IMR-90 (cell line): ENCODE data around the gene HIF1A. TPM values are rescaled to one million over a fixed set of nuclear protein-coding genes. Genes with fewer than 3 reads are reported as not detected.

Experiments used
- ATAC-seq: fragments of 200-7000 bp; cut with Tn5 transposase; 2 replicates; pipeline ENCODE4 v1.9.1; 2020; ENCODE audit warnings: low read depth, mild to moderate bottlenecking, moderate library complexity
- BruUV-seq: library from RNA; stranded (reverse); fragments of 400-500 nt; replicated peaks from 2 replicates; lab custom pipeline; 2021; lab: Mats Ljungman, UMichigan
- CTCF ChIA-PET: fragments of 300-600 bp; formaldehyde crosslinking; extraction: SDS; loops from one replicate; lab custom pipeline; 2021; ENCODE audit warnings: antibody characterized with exemption; lab: Yijun Ruan, JAX
- POLR2A ChIA-PET: fragments of 300-600 bp; sonication (Branson Sonifier 250); formaldehyde crosslinking; loops from one replicate; lab custom pipeline; 2022; ENCODE audit warnings: antibody characterized with exemption; ENCODE audit not compliant: unreplicated experiment; lab: Charles Lee
- DNase-seq: peaks from one replicate; pipeline ENCODE4 v3.0.0; 2013
- H2AFZ ChIP-seq: replicated peaks from 2 replicates; pipeline ENCODE3; 2013; ENCODE audit warnings: low read length, mild to moderate bottlenecking; ENCODE audit not compliant: poor library complexity
- H2AK5ac ChIP-seq: 2 replicates; pipeline ENCODE4 v1.6.1; 2013; ENCODE audit warnings: low read depth, low read length, inconsistent platforms
- H2AK9ac ChIP-seq: replicated peaks from 2 replicates; pipeline ENCODE3; 2013; ENCODE audit warnings: mild to moderate bottlenecking, low read depth, low read length, moderate library complexity; ENCODE audit not compliant: poor library complexity
- H2BK120ac ChIP-seq: 2 replicates; pipeline ENCODE4 v1.6.1; 2013; ENCODE audit warnings: low read depth, low read length, inconsistent platforms
- H2BK15ac ChIP-seq: 3 replicates; pipeline ENCODE4 v1.6.1; 2013; ENCODE audit warnings: low read depth, low read length, inconsistent platforms
- H2BK20ac ChIP-seq: 2 replicates; pipeline ENCODE4 v1.6.1; 2013; ENCODE audit warnings: low read depth, mild to moderate bottlenecking, inconsistent platforms, low read length, moderate library complexity
- H2BK5ac ChIP-seq: 2 replicates; pipeline ENCODE4 v1.6.1; 2013; ENCODE audit warnings: mild to moderate bottlenecking, low read depth, low read length, inconsistent platforms; ENCODE audit not compliant: poor library complexity, severe bottlenecking
- H3K14ac ChIP-seq: replicated peaks from 2 replicates; pipeline ENCODE4 v1.6.1; 2013; ENCODE audit warnings: low read depth, low read length, inconsistent platforms
- H3K18ac ChIP-seq: 2 replicates; pipeline ENCODE4 v1.6.1; 2013; ENCODE audit warnings: low read depth, low read length, control low read depth
- H3K23ac ChIP-seq: 2 replicates; pipeline ENCODE4 v1.6.1; 2013; ENCODE audit warnings: low read depth, low read length, inconsistent platforms
- H3K27ac ChIP-seq: 2 replicates; pipeline ENCODE4 v1.5.1; 2013; ENCODE audit warnings: mild to moderate bottlenecking, control low read depth, low read length; ENCODE audit not compliant: insufficient read depth
- H3K27me3 ChIP-seq: 2 replicates; pipeline ENCODE4 v1.6.1; 2013; ENCODE audit warnings: low read length; ENCODE audit not compliant: control insufficient read depth, insufficient read depth
- H3K36me3 ChIP-seq: 2 replicates; pipeline ENCODE4 v1.6.1; 2013; ENCODE audit warnings: low read length, mixed read lengths; ENCODE audit not compliant: control insufficient read depth, insufficient read depth
- H3K4ac ChIP-seq: 2 replicates; pipeline ENCODE4 v1.6.1; 2013; ENCODE audit warnings: low read depth, low read length, inconsistent platforms
- H3K4me1 ChIP-seq: 2 replicates; pipeline ENCODE4 v1.6.1; 2013; ENCODE audit warnings: low read length, mixed read lengths; ENCODE audit not compliant: control insufficient read depth, insufficient read depth
- H3K4me2 ChIP-seq: 2 replicates; pipeline ENCODE4 v1.6.1; 2013; ENCODE audit warnings: low read depth, mild to moderate bottlenecking, control low read depth, low read length, moderate library complexity
- H3K4me3 ChIP-seq: 2 replicates; pipeline ENCODE4 v1.5.1; 2013; ENCODE audit warnings: low read depth, mild to moderate bottlenecking, control low read depth, low read length, moderate library complexity; ENCODE audit not compliant: insufficient read depth
- H3K56ac ChIP-seq: 2 replicates; pipeline ENCODE4 v1.6.1; 2013; ENCODE audit warnings: low read length, inconsistent platforms; ENCODE audit not compliant: insufficient read depth; ENCODE audit errors: extremely low read depth
- H3K79me1 ChIP-seq, 2 experiments: 2 replicates each; pipeline ENCODE4 v1.6.1; 2013; ENCODE audit warnings: low read length in 2 of 2, inconsistent platforms in 1 of 2, low read depth in 1 of 2
- H3K9ac ChIP-seq: 2 replicates; pipeline ENCODE4 v1.6.1; 2013; ENCODE audit warnings: low read depth, low read length, control low read depth
- H3K9me1 ChIP-seq: 2 replicates; pipeline ENCODE4 v1.6.1; 2013; ENCODE audit warnings: low read length, inconsistent platforms; ENCODE audit not compliant: insufficient read depth
- H3K9me3 ChIP-seq: 2 replicates; pipeline ENCODE4 v1.6.1; 2013; ENCODE audit warnings: low read length; ENCODE audit not compliant: control insufficient read depth, insufficient read depth
- H4K20me1 ChIP-seq: 2 replicates; pipeline ENCODE4 v1.6.1; 2013; ENCODE audit warnings: low read length, inconsistent platforms; ENCODE audit not compliant: insufficient read depth
- H4K5ac ChIP-seq: 2 replicates; pipeline ENCODE4 v1.6.1; 2013; ENCODE audit warnings: mild to moderate bottlenecking, low read depth, low read length, control low read depth
- H4K8ac ChIP-seq, 2 experiments: 2 replicates each; pipeline ENCODE4 v1.6.1; 2013; ENCODE audit warnings: low read depth in 2 of 2, low read length in 2 of 2, control low read depth in 1 of 2, inconsistent platforms in 1 of 2
- H4K91ac ChIP-seq: 2 replicates; pipeline ENCODE4 v1.6.1; 2013; ENCODE audit warnings: low read depth, low read length, inconsistent platforms; ENCODE audit not compliant: insufficient read depth
- BHLHE40 ChIP-seq: fragments of 150-350 bp; IDR thresholded peaks from 2 replicates; pipeline ENCODE4 v1.6.1; 2016; ENCODE audit warnings: mild to moderate bottlenecking, low read depth, low read length
- CEBPB ChIP-seq: IDR thresholded peaks from 2 replicates; pipeline ENCODE4 v1.6.1; 2012; ENCODE audit warnings: low read depth, low read length, improper control_type of control experiment
- CHD1 ChIP-seq: IDR thresholded peaks from 2 replicates; pipeline ENCODE4 v1.6.1; 2012; ENCODE audit warnings: low read depth, low read length, improper control_type of control experiment
- FOS ChIP-seq: fragments of 150-350 bp; IDR thresholded peaks from 2 replicates; pipeline ENCODE4 v1.6.1; 2016; ENCODE audit warnings: low read depth, low read length
- MAFK ChIP-seq: IDR thresholded peaks from 2 replicates; pipeline ENCODE4 v1.6.1; 2012; ENCODE audit warnings: low read depth, low read length, improper control_type of control experiment
- MAZ ChIP-seq: IDR thresholded peaks from 2 replicates; pipeline ENCODE4 v1.6.1; 2012; ENCODE audit warnings: low read depth, mild to moderate bottlenecking, low read length, improper control_type of control experiment, moderate library complexity, borderline replicate concordance
- MXI1 ChIP-seq: IDR thresholded peaks from 2 replicates; pipeline ENCODE4 v1.6.1; 2012; ENCODE audit warnings: low read depth, mild to moderate bottlenecking, low read length, moderate library complexity, borderline replicate concordance
- NFE2L2 ChIP-seq: fragments of 150-350 bp; IDR thresholded peaks from 2 replicates; pipeline ENCODE4 v1.6.1; 2016; ENCODE audit warnings: low read depth, mild to moderate bottlenecking, low read length
- POLR2A ChIP-seq: IDR thresholded peaks from 2 replicates; pipeline ENCODE4 v1.6.1; 2012; ENCODE audit warnings: mild to moderate bottlenecking, low read depth, low read length
- RAD21 ChIP-seq: IDR thresholded peaks from 2 replicates; pipeline ENCODE4 v1.6.1; 2012; ENCODE audit warnings: low read length, improper control_type of control experiment
- RCOR1 ChIP-seq: IDR thresholded peaks from 2 replicates; pipeline ENCODE4 v1.6.1; 2012; ENCODE audit warnings: mild to moderate bottlenecking, low read length, improper control_type of control experiment; ENCODE audit not compliant: insufficient replicate concordance
- SMC3 ChIP-seq: fragments of 150-350 bp; IDR thresholded peaks from 2 replicates; pipeline ENCODE4 v1.6.1; 2016; ENCODE audit warnings: low read depth, mild to moderate bottlenecking, antibody characterized with exemption, low read length, moderate library complexity
- WGBS, 2 experiments: methylation state at CpG; one replicate each; pipeline versions ENCODE4 v1.1.5 to v1.1.7; 2013; ENCODE audit warnings: missing lambda C conversion rate in 2 of 2; ENCODE audit not compliant: insufficient read length in 1 of 2; ENCODE audit errors: extremely low coverage in 2 of 2; 5-methylcytosine and 5-hydroxymethylcytosine counted together
- dilution Hi-C: fragments of 300-500 bp; cut with HindIII; formaldehyde crosslinking; loops from one replicate; pipeline ENCODE4 v1.14.3; 2018; ENCODE audit warnings: low sequenced_read_pairs; ENCODE audit not compliant: unreplicated experiment
- in situ Hi-C: fragments of 300-500 bp; cut with MboI; formaldehyde crosslinking; loops from 3 replicates; pipeline ENCODE4 v1.14.3; 2019; ENCODE audit warnings: low sequenced_read_pairs, inconsistent platforms, mixed read lengths
- intact Hi-C: fragments of 100-400 bp; cut with micrococcal nuclease; formaldehyde crosslinking; loops from 2 replicates; pipeline ENCODE4 v1.10.0; 2022
- polyA plus RNA-seq, 3 experiments: library from polyadenylated mRNA; depleted of rRNA; stranded (reverse); fragments of >200 nt; gene quantifications; 2 replicates each; pipeline ENCODE4 v1.2.3, GENCODE V29; 2012; ENCODE audit warnings: low replicate concordance in 1 of 3
- total RNA-seq: library from RNA; depleted of rRNA; stranded (reverse); fragments of >200 nt; gene quantifications from 2 replicates; pipeline ENCODE4 v1.2.3, GENCODE V29; 2012
- TF ChIP-seq, protein P1 (sequence below): fragments of 150-350 bp; IDR thresholded peaks from 2 replicates; pipeline ENCODE4 v1.6.1; 2017; ENCODE audit warnings: mild to moderate bottlenecking, antibody characterized with exemption, low read length, low read depth
- TF ChIP-seq, protein P2 (sequence below): conservative IDR thresholded peaks from 2 replicates; pipeline ENCODE4 v1.5.1; 2012; ENCODE audit warnings: mild to moderate bottlenecking, low read depth, low read length, improper control_type of control experiment

HIF1A gene
- total and polyA plus RNA-seq, 2 of the 4 experiments (the other 2 are of a cell fraction), result 128 to 301 TPM

DNA sequence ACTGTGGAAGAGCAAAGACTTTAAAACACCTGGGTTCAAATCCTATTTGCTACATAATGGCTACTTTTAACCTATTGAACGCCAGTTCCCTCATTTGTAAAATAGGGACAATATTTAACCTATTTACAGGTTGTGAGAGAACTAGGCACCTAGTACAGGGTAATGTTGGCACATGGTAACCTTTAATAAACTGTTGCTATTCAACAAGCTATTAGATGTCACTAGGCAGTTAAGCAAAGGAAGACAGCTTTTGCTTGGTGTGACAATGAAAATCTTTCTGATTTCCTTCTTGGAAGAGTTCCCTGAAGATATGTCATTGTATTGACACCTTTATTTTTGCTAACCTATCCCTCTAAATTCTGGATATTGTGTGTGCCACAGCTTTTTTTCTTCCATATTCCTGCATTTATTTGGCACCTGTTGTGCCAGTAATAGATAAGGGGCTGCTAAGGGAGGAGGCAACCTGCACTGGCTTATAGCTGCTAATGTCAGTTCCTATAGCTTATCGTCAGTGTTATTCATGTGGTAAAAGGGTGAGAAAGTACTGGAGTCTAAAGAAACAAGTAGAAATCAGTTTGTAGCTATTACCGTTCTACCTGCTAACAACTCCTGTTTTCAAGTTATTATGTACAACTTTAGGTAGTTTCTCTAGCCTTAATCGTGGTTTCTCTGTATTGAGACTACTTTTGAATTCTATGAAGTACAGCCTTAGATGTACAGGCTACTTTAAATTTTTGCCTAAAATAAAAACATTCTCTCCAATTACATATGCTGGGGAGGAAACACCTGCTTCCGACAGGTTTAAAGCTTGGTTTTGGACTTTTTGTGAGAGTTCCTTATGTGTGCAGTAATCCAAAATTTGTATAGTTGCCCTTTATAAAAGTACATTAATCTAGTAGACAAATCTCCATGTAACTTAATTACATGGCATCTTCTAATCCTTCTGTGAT is 24.3 kb downstream of the HIF1A start (continued):
- TF ChIP-seq BHLHE40 (no peak), MAFK (no peak)

- CTCF ChIA-PET, result no interaction called here
- Histone ChIP-seq H3K4ac (no peak overlapping the region), H3K4me3 (no peak overlapping the region), H2BK5ac (no peak overlapping the region), H3K9me1 (peaks cover 4% of the 10 kb centered on the region), H3K23ac (no peak overlapping the region), H3K9me3 (no peaks in the 10 kb centered on the region), H3K18ac (no peak overlapping the region), H3K79me1 (peaks cover 0 to 55% of the 10 kb centered on the region in 2 experiments; a peak in 3 of 4 replicates), H2BK120ac (no peak overlapping the region), H2AK5ac (no peak overlapping the region), H3K9ac (no peak overlapping the region), H2BK15ac (no peak overlapping the region), H2BK20ac (no peak overlapping the region), H3K4me1 (peaks cover 15% of the 10 kb centered on the region), H4K91ac (no peak overlapping the region), H2AFZ (no peak overlapping the region), H3K36me3 (peaks cover 24% of the 10 kb centered on the region), H3K14ac (no peak overlapping the region), H4K8ac (no peak overlapping the region), H3K4me2 (peak overlapping the region; percentile 44), H4K20me1 (peaks cover 68% of the 10 kb centered on the region), H3K56ac (no peak overlapping the region), H3K27ac (no peak overlapping the region), H2AK9ac (no peak overlapping the region), H3K27me3 (no peaks in the 10 kb centered on the region), H4K5ac (peak overlapping the region; percentile 35; the same call in 1 of the 2 replicates)
- POLR2A ChIA-PET, result no interaction called here
- intact Hi-C loops, result loop anchor here (5.0 kb wide), 1 partner anchor 72 kb away; no protein-coding TSS in a partner anchor
- dilution Hi-C loops, result loop anchor here (25.0 kb wide), 1 partner anchor 258 kb away; no protein-coding TSS in a partner anchor
- BruUV-seq, result no TSS peak
- ATAC-seq, result no peak
- WGBS, 2 experiments, result 80 to 100% methylated on average over 1 to 3 of the region's 9 CpGs
- no peak for DNase-seq
- in situ Hi-C loops, result no loop called here
- TF ChIP-seq BHLHE40, result no peak
- TF ChIP-seq CEBPB, result no peak
- TF ChIP-seq MAFK, result no peak
- TF ChIP-seq MXI1, result no peak
- no peak for TF ChIP-seq RAD21
- no peak for TF ChIP-seq NFE2L2
- TF ChIP-seq, protein P1, sequence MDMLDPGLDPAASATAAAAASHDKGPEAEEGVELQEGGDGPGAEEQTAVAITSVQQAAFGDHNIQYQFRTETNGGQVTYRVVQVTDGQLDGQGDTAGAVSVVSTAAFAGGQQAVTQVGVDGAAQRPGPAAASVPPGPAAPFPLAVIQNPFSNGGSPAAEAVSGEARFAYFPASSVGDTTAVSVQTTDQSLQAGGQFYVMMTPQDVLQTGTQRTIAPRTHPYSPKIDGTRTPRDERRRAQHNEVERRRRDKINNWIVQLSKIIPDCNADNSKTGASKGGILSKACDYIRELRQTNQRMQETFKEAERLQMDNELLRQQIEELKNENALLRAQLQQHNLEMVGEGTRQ, result no peak
- TF ChIP-seq, protein P2, sequence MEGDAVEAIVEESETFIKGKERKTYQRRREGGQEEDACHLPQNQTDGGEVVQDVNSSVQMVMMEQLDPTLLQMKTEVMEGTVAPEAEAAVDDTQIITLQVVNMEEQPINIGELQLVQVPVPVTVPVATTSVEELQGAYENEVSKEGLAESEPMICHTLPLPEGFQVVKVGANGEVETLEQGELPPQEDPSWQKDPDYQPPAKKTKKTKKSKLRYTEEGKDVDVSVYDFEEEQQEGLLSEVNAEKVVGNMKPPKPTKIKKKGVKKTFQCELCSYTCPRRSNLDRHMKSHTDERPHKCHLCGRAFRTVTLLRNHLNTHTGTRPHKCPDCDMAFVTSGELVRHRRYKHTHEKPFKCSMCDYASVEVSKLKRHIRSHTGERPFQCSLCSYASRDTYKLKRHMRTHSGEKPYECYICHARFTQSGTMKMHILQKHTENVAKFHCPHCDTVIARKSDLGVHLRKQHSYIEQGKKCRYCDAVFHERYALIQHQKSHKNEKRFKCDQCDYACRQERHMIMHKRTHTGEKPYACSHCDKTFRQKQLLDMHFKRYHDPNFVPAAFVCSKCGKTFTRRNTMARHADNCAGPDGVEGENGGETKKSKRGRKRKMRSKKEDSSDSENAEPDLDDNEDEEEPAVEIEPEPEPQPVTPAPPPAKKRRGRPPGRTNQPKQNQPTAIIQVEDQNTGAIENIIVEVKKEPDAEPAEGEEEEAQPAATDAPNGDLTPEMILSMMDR, result no peak
- TF ChIP-seq CHD1, result no peak
- no peak for TF ChIP-seq MAZ
- no peak for TF ChIP-seq FOS
- no peak for TF ChIP-seq SMC3
- TF ChIP-seq POLR2A, result no peak
- no peak for TF ChIP-seq RCOR1
These were observed 25.0 kb downstream of the HIF1A start for GRCh38 chr14:61720294-61720661.
